Brain microvascular endothelial cell (primary cell): ENCODE measurements around the gene COMMD4.

Source experiments
- DNase-seq: peaks from one replicate; pipeline ENCODE4 v3.0.0-alpha.2; 2020
- H3K27ac ChIP-seq: fragments of 250-450 bp; sonication (Bioruptor Pico); 2 replicates; pipeline ENCODE4 v1.5.1; 2020; ENCODE audit warnings: mild to moderate bottlenecking, moderate library complexity
- H3K27me3 ChIP-seq: fragments of 250-450 bp; sonication (Bioruptor Pico); replicated peaks from 2 replicates; pipeline ENCODE4 v1.5.1; 2020; ENCODE audit warnings: mild to moderate bottlenecking
- H3K36me3 ChIP-seq: fragments of 250-450 bp; sonication (Bioruptor Pico); replicated peaks from 2 replicates; pipeline ENCODE4 v1.5.1; 2020; ENCODE audit warnings: mild to moderate bottlenecking
- H3K4me3 ChIP-seq: 2 replicates; pipeline ENCODE4 v1.5.1; 2011; ENCODE audit warnings: low read depth, mild to moderate bottlenecking, control low read depth, low read length, moderate library complexity
- CTCF ChIP-seq: IDR thresholded peaks from 2 replicates; pipeline ENCODE4 v1.5.1; 2011; ENCODE audit warnings: low read depth, mild to moderate bottlenecking, moderate library complexity, low read length, control low read depth, inconsistent platforms; ENCODE audit errors: missing control alignments
- in situ Hi-C: cut with HindIII; loops from 2 replicates; pipeline ENCODE4 v1.10.0; 2017; ENCODE audit warnings: low sequenced_read_pairs, low pct_ligation_motif_present

Gene COMMD4

GRCh38 chr15:75367913-75368688, 32.2 kb downstream of the COMMD4 start, which contains the start of gene MAN2C1:
Gene MAN2C1 (minus strand): TSS chr15:75368607. CDS start chr15:75368583, 24 bp downstream.
- Histone ChIP-seq H3K36me3 (peaks cover 16% of the 10 kb centered on the region), H3K4me3 (peak within 1 kb of the TSS; percentile 82), H3K27ac (peak within 1 kb of the TSS; percentile 78), H3K27me3 (no peaks in the 10 kb centered on the region)
- peak; percentile 87 for TF ChIP-seq CTCF
- DNase-seq, result peak; percentile 93
- in situ Hi-C loops, result no loop called here

DNA sequence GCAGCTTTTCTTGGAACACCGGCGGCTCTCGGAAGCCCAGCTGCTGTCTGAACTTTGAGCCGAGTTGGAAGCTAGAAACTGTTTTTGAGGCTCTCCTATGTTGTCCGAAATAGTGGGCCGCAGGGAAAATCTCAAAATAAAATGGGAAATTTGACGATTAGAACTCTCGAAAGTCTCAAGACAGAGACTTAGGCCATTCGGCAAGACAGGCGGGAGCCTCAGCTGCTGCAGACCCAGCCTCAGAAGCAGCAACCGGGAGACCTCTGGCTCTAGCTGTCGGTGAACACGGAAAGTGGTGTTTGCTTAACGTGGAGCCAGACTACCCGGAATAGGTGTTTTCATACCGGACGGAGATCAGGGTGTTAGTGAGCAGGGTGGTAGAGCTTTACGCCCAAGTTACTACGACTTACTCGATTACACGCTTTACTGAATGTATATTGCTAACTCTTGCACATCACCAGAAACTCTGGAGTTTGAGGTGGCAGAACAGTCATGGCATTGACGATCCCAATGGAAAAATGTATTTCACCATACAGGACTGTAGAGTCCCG, 32.9 kb downstream of the COMMD4 start:
- peaks cover 16% of the 10 kb centered on the region for H3K36me3 ChIP-seq
- DNase-seq, result no peak
- no peaks in the 10 kb centered on the region for H3K27me3 ChIP-seq
- in situ Hi-C loops, result no loop called here
- no peak for TF ChIP-seq CTCF
- H3K27ac ChIP-seq, result peak overlapping the region; percentile 78
- H3K4me3 ChIP-seq, result peak overlapping the region; percentile 82

GRCh38 chr15:75369897-75370581, 34.2 kb downstream of the COMMD4 start:
- in situ Hi-C loops, result no loop called here
- no peak for TF ChIP-seq CTCF
- H3K36me3 ChIP-seq, result peaks cover 21% of the 10 kb centered on the region
- no peak overlapping the region for H3K27ac ChIP-seq
- no peaks in the 10 kb centered on the region for H3K27me3 ChIP-seq
- DNase-seq, result no peak
- H3K4me3 ChIP-seq, result no peak overlapping the region

DNA sequence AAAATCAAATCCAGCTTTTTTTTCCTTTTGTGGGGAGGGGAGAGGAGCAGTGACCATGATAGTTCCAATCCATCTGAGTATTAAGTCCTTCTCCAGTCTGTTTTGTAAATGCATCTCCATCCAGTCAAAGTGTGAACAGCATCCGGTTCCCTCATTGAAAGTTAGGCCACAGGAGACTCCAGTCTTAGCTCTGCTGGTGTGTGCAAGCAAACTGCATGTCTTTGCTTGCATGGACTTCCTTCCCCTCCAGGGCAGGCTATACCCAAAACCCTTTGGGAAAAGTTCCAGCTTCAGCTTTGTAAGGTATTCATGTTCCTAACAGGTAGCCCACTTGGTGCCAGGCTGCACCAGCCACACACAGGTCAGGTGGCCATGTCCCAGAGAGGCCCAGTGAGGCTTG, 35.6 kb downstream of the COMMD4 start:
- Histone ChIP-seq H3K36me3 (peaks cover 24% of the 10 kb centered on the region), H3K4me3 (no peak overlapping the region), H3K27ac (no peak overlapping the region), H3K27me3 (no peaks in the 10 kb centered on the region)
- DNase-seq, result no peak
- TF ChIP-seq CTCF, result no peak
- in situ Hi-C loops, result no loop called here

DNA sequence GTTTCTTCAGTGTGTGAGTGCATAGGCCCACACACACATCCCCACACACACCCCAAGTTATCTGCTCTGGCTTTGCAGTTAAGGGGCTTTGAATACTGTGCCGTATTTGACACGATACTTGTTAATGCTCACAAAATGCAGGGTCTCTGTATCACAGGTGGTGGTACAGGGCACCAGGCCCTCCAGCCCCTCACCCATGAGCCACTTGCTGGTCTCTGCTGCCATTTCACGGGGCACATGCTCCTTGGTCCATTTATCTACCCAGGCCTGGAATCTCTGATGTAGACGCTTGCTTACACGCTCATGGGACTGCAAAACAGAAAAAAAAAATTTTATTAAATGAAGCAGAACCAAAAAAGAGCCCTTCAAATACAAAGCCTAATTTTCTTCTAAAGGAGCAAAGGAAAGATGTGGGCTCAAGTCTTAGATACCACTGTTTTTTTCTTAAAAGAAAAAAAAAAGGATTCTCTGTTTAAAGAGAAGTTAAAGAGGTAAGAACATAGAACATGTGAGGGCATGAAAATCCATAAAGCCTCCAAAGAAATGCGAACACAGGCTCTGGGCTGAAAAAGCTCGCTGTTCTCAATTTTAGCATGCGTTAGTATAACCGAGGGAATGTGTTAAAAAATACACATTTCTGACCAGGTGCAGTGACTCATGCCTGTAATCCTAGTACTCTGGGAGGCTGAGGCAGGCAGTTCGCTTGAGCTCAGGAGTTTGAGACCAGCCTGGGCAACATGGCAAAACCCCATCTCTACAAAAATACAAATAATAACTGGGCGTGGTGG, 36.2 kb downstream of the COMMD4 start:
- H3K4me3 ChIP-seq, result no peak overlapping the region
- no peak for TF ChIP-seq CTCF
- peaks cover 26% of the 10 kb centered on the region for H3K36me3 ChIP-seq
- no peaks in the 10 kb centered on the region for H3K27me3 ChIP-seq
- no peak for DNase-seq
- no peak overlapping the region for H3K27ac ChIP-seq
- in situ Hi-C loops, result no loop called here
